Measurements from ENCODE around the gene E2F2. TPM values are rescaled to one million over a fixed set of nuclear protein-coding genes. Genes with fewer than 3 reads are reported as not detected.
A peak's percentile ranks its signal among the peaks of the same experiment; 100 is the strongest.

E2F2 gene
- total RNA-seq, 1 donor from 2014 or later, result 1.1 TPM

DNA sequence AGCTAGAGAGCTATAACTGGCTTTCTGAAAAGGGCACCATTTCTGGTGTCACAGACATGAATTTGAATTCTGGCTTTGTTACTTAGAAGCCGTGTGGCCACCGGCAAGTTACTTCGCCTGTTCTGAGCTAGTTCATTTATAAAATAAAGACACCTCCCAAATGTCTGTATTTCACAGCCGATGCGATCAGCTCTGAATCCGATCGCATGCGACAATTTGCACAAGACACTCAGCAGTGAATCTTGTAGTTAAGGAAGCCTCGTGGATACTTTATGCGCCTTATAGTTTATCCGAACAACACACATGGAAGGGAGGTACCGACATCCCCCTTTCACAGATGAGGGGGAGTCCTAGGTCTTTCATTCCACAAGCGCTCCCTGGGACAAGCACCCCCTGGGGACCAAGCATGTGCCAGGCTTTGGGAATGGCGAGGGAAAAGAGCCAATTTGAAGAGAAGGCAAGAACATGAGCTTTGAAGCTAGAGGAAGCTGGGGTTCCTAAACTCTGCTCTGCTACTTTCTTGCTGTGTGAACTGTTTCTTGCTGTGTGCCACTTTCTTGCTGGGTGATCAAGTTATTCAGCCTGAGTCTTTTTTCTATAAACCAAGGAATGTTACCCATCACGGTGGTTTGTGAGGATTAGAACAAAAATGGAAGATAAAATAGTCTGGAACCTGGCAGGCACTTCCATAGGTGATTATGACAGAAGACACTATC, 24.4 kb upstream of the E2F2 start:
- Histone ChIP-seq H3K27me3 (ENCODE audit: low read depth) (no peaks in the 10 kb centered on the region), H3K9me3 (no peaks in the 10 kb centered on the region), H3K36me3 (peaks cover 10% of the 10 kb centered on the region), H3K27ac (peak overlapping the region; percentile 96), H3K4me3 (peak overlapping the region; percentile 92), H3K4me1 (peaks cover 54% of the 10 kb centered on the region)
- DNase-seq (no peak), ATAC-seq (no peak)
- TF ChIP-seq, protein P1, sequence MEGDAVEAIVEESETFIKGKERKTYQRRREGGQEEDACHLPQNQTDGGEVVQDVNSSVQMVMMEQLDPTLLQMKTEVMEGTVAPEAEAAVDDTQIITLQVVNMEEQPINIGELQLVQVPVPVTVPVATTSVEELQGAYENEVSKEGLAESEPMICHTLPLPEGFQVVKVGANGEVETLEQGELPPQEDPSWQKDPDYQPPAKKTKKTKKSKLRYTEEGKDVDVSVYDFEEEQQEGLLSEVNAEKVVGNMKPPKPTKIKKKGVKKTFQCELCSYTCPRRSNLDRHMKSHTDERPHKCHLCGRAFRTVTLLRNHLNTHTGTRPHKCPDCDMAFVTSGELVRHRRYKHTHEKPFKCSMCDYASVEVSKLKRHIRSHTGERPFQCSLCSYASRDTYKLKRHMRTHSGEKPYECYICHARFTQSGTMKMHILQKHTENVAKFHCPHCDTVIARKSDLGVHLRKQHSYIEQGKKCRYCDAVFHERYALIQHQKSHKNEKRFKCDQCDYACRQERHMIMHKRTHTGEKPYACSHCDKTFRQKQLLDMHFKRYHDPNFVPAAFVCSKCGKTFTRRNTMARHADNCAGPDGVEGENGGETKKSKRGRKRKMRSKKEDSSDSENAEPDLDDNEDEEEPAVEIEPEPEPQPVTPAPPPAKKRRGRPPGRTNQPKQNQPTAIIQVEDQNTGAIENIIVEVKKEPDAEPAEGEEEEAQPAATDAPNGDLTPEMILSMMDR (IDR thresholded peaks at IDR 0.05), result no peak
- intact Hi-C loops (cut with DNase I), result no loop called here

DNA sequence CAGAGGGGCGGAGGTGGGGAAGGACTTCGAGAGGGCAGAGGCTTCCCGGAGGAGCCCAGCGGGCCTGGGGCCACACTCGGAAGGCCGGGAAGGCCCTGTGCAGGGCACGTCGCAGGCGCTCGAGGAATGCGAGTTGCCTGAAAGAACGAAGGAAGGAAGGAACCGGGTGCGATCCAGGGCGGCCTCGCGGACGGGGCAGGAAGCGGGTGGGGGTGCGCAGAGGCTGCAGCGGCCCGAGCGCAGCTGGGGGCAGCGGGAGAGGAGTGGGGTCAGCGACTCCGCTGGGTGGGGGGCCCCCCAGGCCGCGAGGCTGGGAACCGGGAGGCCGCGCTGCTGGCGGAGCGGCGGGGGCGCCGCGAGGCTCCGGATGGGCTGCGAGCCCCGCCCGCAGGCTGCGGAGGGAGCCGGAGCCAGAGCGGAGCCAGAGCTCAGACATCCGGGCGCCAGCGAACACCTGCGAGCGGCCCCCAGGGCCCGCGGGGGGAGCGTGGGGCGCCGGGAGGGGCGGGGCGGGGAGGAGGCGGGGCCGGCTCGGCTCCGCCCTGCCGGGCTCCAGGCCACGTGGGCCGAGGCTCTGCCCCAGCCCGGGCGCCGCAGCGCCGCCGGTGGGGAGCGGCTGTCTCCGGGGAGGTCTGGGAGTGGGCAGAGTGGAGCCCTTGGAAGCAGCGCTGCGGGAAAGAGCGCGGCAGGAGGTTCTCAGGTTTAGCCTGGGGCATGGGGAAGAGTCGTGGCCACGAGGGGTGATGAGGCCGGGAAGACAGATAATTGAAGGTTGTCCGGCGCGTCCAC, 23.6 kb upstream of the E2F2 start:
- ATAC-seq, result peak; percentile 79 to 88
- Histone ChIP-seq H3K27me3 (ENCODE audit: low read depth) (no peaks in the 10 kb centered on the region), H3K36me3 (peaks cover 10% of the 10 kb centered on the region), H3K4me1 (peaks cover 47% of the 10 kb centered on the region), H3K4me3 (peak overlapping the region; percentile 92), H3K27ac (peak overlapping the region; percentile 96), H3K9me3 (no peaks in the 10 kb centered on the region)
- TF ChIP-seq, protein P1 (IDR thresholded peaks at IDR 0.05), result peak; percentile 36
- DNase-seq, result peak; percentile 85
- intact Hi-C loops (cut with DNase I), result no loop called here

DNA sequence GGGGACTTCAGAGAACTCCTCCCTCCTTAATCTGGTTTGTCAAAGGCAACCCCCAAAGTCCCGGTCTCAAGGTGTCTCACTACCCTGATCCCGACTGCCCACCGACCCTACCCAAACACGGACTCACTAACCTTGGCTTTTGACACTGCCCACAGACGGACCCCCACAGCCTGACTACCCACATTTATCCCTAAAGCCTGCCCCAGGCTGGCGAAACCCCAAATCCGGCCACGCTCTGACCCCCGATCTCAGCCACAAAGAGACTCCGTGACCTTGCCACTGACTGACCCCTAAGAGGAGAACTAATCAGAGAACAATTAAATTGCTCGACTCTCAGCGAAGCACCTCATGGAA, 23.1 kb upstream of the E2F2 start:
- no peaks in the 10 kb centered on the region for H3K9me3 ChIP-seq
- TF ChIP-seq, protein P1 (IDR thresholded peaks at IDR 0.05), result no peak
- H3K27ac ChIP-seq, result peak overlapping the region; percentile 96
- ATAC-seq (no peak), DNase-seq (no peak)
- peaks cover 49% of the 10 kb centered on the region for H3K4me1 ChIP-seq
- peak overlapping the region; percentile 92 for H3K4me3 ChIP-seq
- H3K36me3 ChIP-seq, result peaks cover 10% of the 10 kb centered on the region
- no peaks in the 10 kb centered on the region for H3K27me3 ChIP-seq (ENCODE audit: low read depth)
- intact Hi-C loops (cut with DNase I), result no loop called here

DNA sequence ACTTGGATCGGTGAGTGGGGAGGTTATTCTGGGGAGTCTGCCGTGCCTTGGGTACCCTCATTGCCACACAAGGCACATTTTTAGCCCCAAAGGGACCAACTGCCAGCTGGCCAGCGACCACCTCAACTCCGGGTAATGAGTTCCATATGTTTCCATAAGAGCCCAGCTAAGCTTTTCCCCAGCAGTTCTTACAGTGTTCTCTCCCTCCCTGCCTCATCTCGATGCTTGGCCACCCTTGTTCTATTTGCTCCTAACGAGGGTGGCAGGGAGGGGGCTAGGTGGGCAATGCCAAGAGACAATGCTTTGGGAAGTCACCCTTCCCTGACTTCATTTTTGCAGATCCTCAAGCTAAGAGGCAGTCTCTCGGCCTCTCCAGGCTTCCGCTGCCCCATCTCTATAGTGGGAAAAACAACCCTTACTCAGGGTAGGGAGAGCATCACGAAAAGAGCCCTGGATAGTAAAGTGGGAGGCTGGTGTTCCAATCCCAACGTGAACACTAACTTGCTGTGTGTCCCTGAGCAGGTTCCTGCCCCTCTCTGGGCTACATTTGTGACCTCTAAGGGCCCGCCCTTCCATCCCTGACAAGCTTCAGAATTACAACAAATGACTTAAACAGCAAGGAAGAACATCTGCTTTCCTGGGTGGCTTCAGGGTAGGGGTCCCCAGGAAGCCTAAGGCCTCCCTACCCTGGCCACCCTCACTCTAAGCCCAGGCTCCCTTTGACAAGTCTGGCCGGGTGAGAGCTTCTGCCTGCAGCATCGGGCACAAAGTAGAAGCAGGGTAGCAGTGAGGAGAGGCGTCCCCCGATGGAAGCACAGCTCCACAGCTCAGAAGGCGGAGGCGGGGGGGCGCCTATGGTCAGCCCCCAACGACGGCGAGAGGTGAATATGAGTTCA, 22.4 kb upstream of the E2F2 start:
- no peaks in the 10 kb centered on the region for H3K9me3 ChIP-seq
- peaks cover 10% of the 10 kb centered on the region for H3K36me3 ChIP-seq
- no peaks in the 10 kb centered on the region for H3K27me3 ChIP-seq (ENCODE audit: low read depth)
- intact Hi-C loops (cut with DNase I), result no loop called here
- TF ChIP-seq, protein P1 (IDR thresholded peaks at IDR 0.05), result no peak
- peaks cover 55% of the 10 kb centered on the region for H3K4me1 ChIP-seq
- peak overlapping the region; percentile 92 for H3K4me3 ChIP-seq
- peak overlapping the region; percentile 96 for H3K27ac ChIP-seq
- ATAC-seq (no peak), DNase-seq (no peak)

DNA sequence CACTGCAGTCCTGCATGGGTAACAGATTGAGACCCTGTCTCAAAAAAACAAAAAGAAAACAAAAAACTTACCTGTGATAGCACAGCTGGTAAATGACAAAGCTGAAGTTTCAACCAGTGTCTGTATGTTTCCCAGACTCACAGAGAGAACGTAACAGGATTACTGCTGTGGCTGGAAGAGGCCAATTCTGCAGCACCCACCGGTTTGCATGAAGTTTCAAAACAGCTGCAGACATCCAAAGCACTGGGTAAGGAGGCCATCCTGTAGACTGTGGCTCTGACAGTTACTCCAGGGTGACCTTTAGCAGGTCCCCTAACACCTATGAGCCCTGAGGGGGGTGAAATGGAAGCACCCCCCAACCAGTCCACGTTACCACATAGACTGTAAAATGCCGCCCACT, 20.8 kb upstream of the E2F2 start:
- DNase-seq (no peak), ATAC-seq (no peak)
- intact Hi-C loops (cut with DNase I), result no loop called here
- H3K4me1 ChIP-seq, result peaks cover 62% of the 10 kb centered on the region
- no peak overlapping the region for H3K27ac ChIP-seq
- no peaks in the 10 kb centered on the region for H3K27me3 ChIP-seq (ENCODE audit: low read depth)
- no peaks in the 10 kb centered on the region for H3K9me3 ChIP-seq
- TF ChIP-seq, protein P1 (IDR thresholded peaks at IDR 0.05), result no peak
- no peak overlapping the region for H3K4me3 ChIP-seq
- H3K36me3 ChIP-seq, result peaks cover 1% of the 10 kb centered on the region
